Measurements from ENCODE around the gene TACR2. TPM values are rescaled to one million over a fixed set of nuclear protein-coding genes. Genes with fewer than 3 reads are reported as not detected.

The TACR2 gene
- total RNA-seq, 4 donors from 2014 or later: 0.65 to 4.5 (median 1.3) TPM

DNA sequence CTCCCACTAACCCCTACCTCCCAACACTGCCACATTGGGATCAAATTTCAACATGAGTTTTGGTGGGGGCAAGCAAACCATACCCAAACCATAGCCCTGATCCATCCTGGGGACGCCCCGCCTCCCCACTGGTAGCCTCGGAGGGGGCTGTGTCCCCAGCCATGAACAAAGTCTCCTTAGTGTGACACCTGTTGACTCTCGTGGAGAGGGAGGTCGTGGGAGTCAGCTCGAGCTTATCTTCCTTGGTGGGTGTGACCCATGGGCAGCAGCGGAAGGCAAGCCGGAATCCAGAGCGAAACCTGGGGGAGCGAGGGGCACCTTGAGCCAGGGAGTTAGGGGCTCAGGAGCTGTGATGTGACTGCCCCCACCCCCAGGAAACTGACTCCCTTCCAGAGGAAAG lies 11.9 kb downstream of the TACR2 start:
- TF ChIP-seq, protein P1, sequence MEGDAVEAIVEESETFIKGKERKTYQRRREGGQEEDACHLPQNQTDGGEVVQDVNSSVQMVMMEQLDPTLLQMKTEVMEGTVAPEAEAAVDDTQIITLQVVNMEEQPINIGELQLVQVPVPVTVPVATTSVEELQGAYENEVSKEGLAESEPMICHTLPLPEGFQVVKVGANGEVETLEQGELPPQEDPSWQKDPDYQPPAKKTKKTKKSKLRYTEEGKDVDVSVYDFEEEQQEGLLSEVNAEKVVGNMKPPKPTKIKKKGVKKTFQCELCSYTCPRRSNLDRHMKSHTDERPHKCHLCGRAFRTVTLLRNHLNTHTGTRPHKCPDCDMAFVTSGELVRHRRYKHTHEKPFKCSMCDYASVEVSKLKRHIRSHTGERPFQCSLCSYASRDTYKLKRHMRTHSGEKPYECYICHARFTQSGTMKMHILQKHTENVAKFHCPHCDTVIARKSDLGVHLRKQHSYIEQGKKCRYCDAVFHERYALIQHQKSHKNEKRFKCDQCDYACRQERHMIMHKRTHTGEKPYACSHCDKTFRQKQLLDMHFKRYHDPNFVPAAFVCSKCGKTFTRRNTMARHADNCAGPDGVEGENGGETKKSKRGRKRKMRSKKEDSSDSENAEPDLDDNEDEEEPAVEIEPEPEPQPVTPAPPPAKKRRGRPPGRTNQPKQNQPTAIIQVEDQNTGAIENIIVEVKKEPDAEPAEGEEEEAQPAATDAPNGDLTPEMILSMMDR (IDR thresholded peaks at IDR 0.05; ENCODE audit: low read depth): no peak

DNA sequence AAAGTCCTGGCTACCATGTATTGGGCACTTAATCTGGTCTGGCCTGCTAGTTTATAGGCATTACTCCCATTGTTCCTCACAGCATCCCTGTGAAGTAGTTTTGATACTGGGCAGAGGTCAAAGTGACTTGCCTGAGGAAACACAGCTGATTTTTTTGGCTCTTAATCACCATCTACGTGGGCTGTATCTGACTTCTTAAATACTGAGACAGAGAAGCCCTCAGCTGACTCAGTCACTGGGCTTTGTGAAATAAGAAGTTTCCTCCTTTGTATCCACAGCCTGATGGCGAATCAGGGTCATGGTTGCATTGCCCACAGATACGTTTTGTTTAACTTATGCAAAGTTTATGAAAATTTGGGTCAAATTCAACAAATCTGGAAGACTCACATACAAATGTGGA lies 13.2 kb downstream of the TACR2 start:
- TF ChIP-seq, protein P1 (IDR thresholded peaks at IDR 0.05; ENCODE audit: low read depth): no peak

DNA sequence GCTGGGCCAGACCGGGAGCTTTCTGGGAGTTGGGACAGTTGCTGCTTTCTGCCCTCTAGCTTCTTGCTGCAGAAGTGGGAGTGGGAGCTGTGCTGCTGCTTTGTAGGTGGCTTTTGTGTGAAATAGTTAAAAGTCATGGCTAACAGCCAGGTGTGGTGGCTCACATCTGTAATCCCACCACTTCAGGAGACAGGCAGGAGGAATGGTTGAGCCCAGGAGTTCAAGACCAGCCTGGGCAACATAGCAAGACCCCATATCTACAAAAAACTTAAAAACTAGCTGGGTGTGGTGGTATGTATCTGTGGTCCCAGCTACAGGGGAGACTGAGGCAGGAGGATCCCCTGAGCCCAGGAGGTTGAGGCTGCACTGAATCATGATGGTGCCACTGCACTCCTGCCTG lies 13.7 kb downstream of the TACR2 start:
- TF ChIP-seq, protein P1 (IDR thresholded peaks at IDR 0.05; ENCODE audit: low read depth): no peak

DNA sequence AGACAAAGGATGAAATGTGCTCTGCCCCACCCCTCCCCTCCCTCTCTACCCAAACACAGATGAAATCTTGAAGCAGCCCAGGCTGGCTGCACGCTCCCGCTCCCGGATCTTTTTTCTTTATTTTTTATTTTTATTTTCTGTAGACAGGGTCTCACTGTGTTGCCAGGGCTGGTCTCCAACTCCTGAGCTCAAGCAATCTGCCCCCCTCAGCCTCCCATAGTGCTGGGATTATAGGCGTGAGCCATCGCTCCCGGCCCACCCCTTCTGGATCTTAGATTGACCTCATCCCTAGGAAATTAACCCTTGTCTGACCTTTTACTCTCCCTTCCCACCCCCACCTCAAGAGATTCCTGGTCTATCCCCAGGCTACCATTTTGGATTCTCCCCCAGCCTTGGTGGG lies 14.3 kb downstream of the TACR2 start:
- TF ChIP-seq, protein P1 (IDR thresholded peaks at IDR 0.05; ENCODE audit: low read depth): no peak

DNA sequence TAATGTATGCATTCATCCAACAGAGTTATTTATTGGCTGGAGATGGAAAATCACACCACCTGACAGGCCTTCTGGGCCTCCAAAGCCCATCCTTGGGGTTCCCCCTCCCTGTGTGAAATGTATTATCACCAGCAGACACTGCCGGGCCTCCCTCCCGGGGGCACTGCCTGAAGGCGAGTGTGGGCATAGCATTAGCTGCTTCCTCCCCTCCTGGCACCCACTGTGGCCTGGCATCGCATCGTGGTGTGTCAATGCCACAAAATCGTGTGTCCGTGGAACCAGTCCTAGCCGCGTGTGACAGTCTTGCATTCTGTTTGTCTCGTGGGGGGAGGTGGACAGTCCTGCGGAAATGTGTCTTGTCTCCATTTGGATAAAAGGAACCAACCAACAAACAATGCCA lies 15.3 kb downstream of the TACR2 start:
- TF ChIP-seq, protein P1 (IDR thresholded peaks at IDR 0.05; ENCODE audit: low read depth): no peak

DNA sequence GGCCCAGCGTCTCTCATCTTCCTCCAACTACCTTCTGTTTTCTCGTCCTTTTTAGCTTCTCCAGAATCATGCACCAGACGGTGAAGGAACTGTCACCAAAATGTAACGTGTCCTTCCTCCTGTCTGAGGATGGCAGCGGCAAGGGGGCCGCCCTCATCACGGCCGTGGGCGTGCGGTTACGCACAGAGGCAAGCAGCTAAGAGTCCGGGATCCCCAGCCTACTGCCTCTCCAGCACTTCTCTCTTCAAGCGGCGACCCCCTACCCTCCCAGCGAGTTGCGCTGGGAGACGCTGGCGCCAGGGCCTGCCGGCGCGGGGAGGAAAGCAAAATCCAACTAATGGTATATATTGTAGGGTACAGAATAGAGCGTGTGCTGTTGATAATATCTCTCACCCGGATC lies 15.8 kb downstream of the TACR2 start:
- TF ChIP-seq, protein P1 (IDR thresholded peaks at IDR 0.05; ENCODE audit: low read depth): no peak

DNA sequence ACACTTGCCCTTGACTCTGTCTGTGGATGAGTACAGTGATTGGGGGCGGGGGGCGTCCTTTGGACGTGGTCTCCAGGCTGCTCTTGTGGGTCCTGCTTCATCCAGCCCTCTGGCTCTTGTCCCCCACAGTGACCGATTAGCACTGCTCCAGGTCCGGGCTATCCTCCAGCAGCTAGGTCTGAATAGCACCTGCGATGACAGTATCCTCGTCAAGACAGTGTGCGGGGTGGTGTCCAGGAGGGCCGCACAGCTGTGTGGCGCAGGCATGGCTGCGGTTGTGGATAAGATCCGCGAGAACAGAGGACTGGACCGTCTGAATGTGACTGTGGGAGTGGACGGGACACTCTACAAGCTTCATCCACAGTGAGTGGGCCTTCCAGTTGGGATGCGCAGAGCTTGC lies 18.3 kb downstream of the TACR2 start:
- TF ChIP-seq, protein P1 (IDR thresholded peaks at IDR 0.05; ENCODE audit: low read depth): no peak

All from subcutaneous adipose tissue (tissue), 4 donors.